ENCODE measurements around the gene FIG4. TPM values are rescaled to one million over a fixed set of nuclear protein-coding genes. Genes with fewer than 3 reads are reported as not detected.

FIG4 gene
- total and polyA plus RNA-seq, 2 donors (not counting 1 experiment from before 2014, with no cell fraction given) = 21.1 to 38.3 TPM

GRCh38 chr6:109713097-109713496, 22.0 kb downstream of the FIG4 start:
- no peak for DNase-seq (ENCODE audit: low read depth in 2 of 2)
- Histone ChIP-seq H3K4me1 (ENCODE audit: control insufficient read depth, extremely low read depth, insufficient read depth, low read length) (no peaks in the 10 kb centered on the region), H4K20me1 (ENCODE audit: control insufficient read depth, extremely low read depth, insufficient read depth, low read length) (no peaks in the 10 kb centered on the region), H3K4me3 (replicated peaks in 1 of 4; ENCODE audit: control extremely low read depth in 1 of 4, insufficient read depth in 1 of 4, low read depth in 3 of 4, low read length in 4 of 4) (no peak overlapping the region), H3K9me3 (ENCODE audit: control insufficient read depth, insufficient read depth, low read depth, low read length) (no peaks in the 10 kb centered on the region), H3K4me2 (ENCODE audit: extremely low read depth, insufficient read depth, low read length) (no peak overlapping the region), H3K79me2 (ENCODE audit: control insufficient read depth, insufficient read depth, low read length) (no peaks in the 10 kb centered on the region), H3K36me3 (ENCODE audit: control insufficient read depth, insufficient read depth, low read length) (no peaks in the 10 kb centered on the region), H2AFZ (ENCODE audit: low read length) (no peak overlapping the region), H3K27ac (ENCODE audit: insufficient read depth, low read length) (no peak overlapping the region), H3K27me3 (ENCODE audit: control insufficient read depth, insufficient read depth, low read length) (no peaks in the 10 kb centered on the region), H3K9ac (ENCODE audit: insufficient read depth, low read length) (no peak overlapping the region)
- TF ChIP-seq, protein P1, sequence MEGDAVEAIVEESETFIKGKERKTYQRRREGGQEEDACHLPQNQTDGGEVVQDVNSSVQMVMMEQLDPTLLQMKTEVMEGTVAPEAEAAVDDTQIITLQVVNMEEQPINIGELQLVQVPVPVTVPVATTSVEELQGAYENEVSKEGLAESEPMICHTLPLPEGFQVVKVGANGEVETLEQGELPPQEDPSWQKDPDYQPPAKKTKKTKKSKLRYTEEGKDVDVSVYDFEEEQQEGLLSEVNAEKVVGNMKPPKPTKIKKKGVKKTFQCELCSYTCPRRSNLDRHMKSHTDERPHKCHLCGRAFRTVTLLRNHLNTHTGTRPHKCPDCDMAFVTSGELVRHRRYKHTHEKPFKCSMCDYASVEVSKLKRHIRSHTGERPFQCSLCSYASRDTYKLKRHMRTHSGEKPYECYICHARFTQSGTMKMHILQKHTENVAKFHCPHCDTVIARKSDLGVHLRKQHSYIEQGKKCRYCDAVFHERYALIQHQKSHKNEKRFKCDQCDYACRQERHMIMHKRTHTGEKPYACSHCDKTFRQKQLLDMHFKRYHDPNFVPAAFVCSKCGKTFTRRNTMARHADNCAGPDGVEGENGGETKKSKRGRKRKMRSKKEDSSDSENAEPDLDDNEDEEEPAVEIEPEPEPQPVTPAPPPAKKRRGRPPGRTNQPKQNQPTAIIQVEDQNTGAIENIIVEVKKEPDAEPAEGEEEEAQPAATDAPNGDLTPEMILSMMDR (conservative IDR thresholded peaks at IDR 0.05 in 1 of 2, IDR thresholded peaks at IDR 0.05 in 1 of 2; ENCODE audit: low read depth in 1 of 2, low read length in 2 of 2) = no peak
- no peak for TF ChIP-seq EZH2 (IDR thresholded peaks at IDR 0.05; ENCODE audit: low read length, missing control alignments)

DNA sequence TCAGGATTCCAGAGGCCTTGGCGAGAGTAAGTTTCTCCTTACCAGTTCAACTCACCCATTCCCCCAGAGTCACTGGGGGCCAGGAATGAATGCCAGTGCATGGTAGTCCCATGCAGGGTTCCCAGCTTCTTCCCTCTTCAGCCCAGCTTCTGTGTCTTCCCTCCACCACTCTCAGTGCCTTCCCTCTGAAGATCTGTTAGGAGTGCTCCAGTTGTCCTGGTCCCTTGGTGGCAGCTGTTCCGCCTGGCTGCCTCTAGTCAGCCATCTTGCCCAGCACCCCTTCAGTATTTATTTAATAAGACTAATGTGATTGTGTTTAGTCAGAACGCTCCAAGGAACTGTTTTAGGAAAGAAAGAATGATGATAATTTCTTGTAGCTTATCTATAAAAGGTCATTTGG, 23.1 kb downstream of the FIG4 start:
- Histone ChIP-seq H4K20me1 (ENCODE audit: control insufficient read depth, extremely low read depth, insufficient read depth, low read length) (no peaks in the 10 kb centered on the region), H3K4me1 (ENCODE audit: control insufficient read depth, extremely low read depth, insufficient read depth, low read length) (no peaks in the 10 kb centered on the region), H3K4me2 (ENCODE audit: extremely low read depth, insufficient read depth, low read length) (no peak overlapping the region), H3K4me3 (replicated peaks in 1 of 4; ENCODE audit: control extremely low read depth in 1 of 4, insufficient read depth in 1 of 4, low read depth in 3 of 4, low read length in 4 of 4) (no peak overlapping the region), H3K9me3 (ENCODE audit: control insufficient read depth, insufficient read depth, low read depth, low read length) (no peaks in the 10 kb centered on the region), H3K79me2 (ENCODE audit: control insufficient read depth, insufficient read depth, low read length) (no peaks in the 10 kb centered on the region), H3K9ac (ENCODE audit: insufficient read depth, low read length) (no peak overlapping the region), H3K27me3 (ENCODE audit: control insufficient read depth, insufficient read depth, low read length) (no peaks in the 10 kb centered on the region), H3K27ac (ENCODE audit: insufficient read depth, low read length) (no peak overlapping the region), H3K36me3 (ENCODE audit: control insufficient read depth, insufficient read depth, low read length) (no peaks in the 10 kb centered on the region), H2AFZ (ENCODE audit: low read length) (no peak overlapping the region)
- no peak for DNase-seq (ENCODE audit: low read depth in 2 of 2)
- TF ChIP-seq, protein P1 (conservative IDR thresholded peaks at IDR 0.05 in 1 of 2, IDR thresholded peaks at IDR 0.05 in 1 of 2; ENCODE audit: low read depth in 1 of 2, low read length in 2 of 2) = no peak
- TF ChIP-seq EZH2 (IDR thresholded peaks at IDR 0.05; ENCODE audit: low read length, missing control alignments) = no peak

GRCh38 chr6:109714611-109715010, 23.5 kb downstream of the FIG4 start:
- Histone ChIP-seq H3K4me1 (ENCODE audit: control insufficient read depth, extremely low read depth, insufficient read depth, low read length) (no peaks in the 10 kb centered on the region), H4K20me1 (ENCODE audit: control insufficient read depth, extremely low read depth, insufficient read depth, low read length) (no peaks in the 10 kb centered on the region), H2AFZ (ENCODE audit: low read length) (no peak overlapping the region), H3K36me3 (ENCODE audit: control insufficient read depth, insufficient read depth, low read length) (no peaks in the 10 kb centered on the region), H3K79me2 (ENCODE audit: control insufficient read depth, insufficient read depth, low read length) (no peaks in the 10 kb centered on the region), H3K27ac (ENCODE audit: insufficient read depth, low read length) (no peak overlapping the region), H3K4me2 (ENCODE audit: extremely low read depth, insufficient read depth, low read length) (no peak overlapping the region), H3K4me3 (replicated peaks in 1 of 4; ENCODE audit: control extremely low read depth in 1 of 4, insufficient read depth in 1 of 4, low read depth in 3 of 4, low read length in 4 of 4) (no peak overlapping the region), H3K9me3 (ENCODE audit: control insufficient read depth, insufficient read depth, low read depth, low read length) (no peaks in the 10 kb centered on the region), H3K9ac (ENCODE audit: insufficient read depth, low read length) (no peak overlapping the region), H3K27me3 (ENCODE audit: control insufficient read depth, insufficient read depth, low read length) (no peaks in the 10 kb centered on the region)
- DNase-seq (ENCODE audit: low read depth in 2 of 2) = no peak
- TF ChIP-seq, protein P1 (conservative IDR thresholded peaks at IDR 0.05 in 1 of 2, IDR thresholded peaks at IDR 0.05 in 1 of 2; ENCODE audit: low read depth in 1 of 2, low read length in 2 of 2) = no peak
- no peak for TF ChIP-seq EZH2 (IDR thresholded peaks at IDR 0.05; ENCODE audit: low read length, missing control alignments)
